HG02970 (cell line): ENCODE results near the gene PDE8A.
"Not testable (repeated sequence)": the region's sequence is repeated elsewhere in the genome, so short reads cannot be mapped to it uniquely, and the experiment has no call there.

Experiments
- ATAC-seq: cut with Tn5 transposase; IDR thresholded peaks from one replicate; pipeline ENCODE4 v1.9.1; 2021; ENCODE audit warnings: mild to moderate bottlenecking, moderate library complexity, moderate number of reproducible peaks; ENCODE audit not compliant: unreplicated experiment, low FRiP score

The PDE8A gene

GRCh38 chr15:84987351-84987750 is 5.7 kb downstream of the PDE8A start:
- not testable (repeated sequence) for ATAC-seq

- no peak for ATAC-seq
These were observed 6.4 kb downstream of the PDE8A start for GRCh38 chr15:84987949-84988624.

GRCh38 chr15:84988909-84989644 is 7.4 kb downstream of the PDE8A start:
- no peak for ATAC-seq

GRCh38 chr15:84990507-84990906 is 8.9 kb downstream of the PDE8A start:
- ATAC-seq: no peak

GRCh38 chr15:84991014-84991712 is 9.5 kb downstream of the PDE8A start:
- no peak for ATAC-seq

GRCh38 chr15:84992157-84992944 is 10.7 kb downstream of the PDE8A start:
- no peak for ATAC-seq

GRCh38 chr15:84996055-84996454 is 14.4 kb downstream of the PDE8A start:
- ATAC-seq: no peak

GRCh38 chr15:84996714-84997113 is 15.1 kb downstream of the PDE8A start:
- not testable (repeated sequence) for ATAC-seq

- ATAC-seq: not testable (repeated sequence)
These were observed 15.6 kb downstream of the PDE8A start for GRCh38 chr15:84997214-84997613.

GRCh38 chr15:85000189-85000864 is 18.7 kb downstream of the PDE8A start:
- no peak for ATAC-seq

- ATAC-seq: no peak
These were observed 19.3 kb downstream of the PDE8A start for GRCh38 chr15:85000937-85001336.

GRCh38 chr15:85002517-85002916 is 20.9 kb downstream of the PDE8A start:
- ATAC-seq: no peak

GRCh38 chr15:85003593-85004312 is 22.1 kb downstream of the PDE8A start:
- ATAC-seq: no peak

GRCh38 chr15:85004550-85004949 is 22.9 kb downstream of the PDE8A start:
- no peak for ATAC-seq

- ATAC-seq: no peak
These were observed 23.7 kb downstream of the PDE8A start for GRCh38 chr15:85005319-85005718.

GRCh38 chr15:85005746-85006145 is 24.1 kb downstream of the PDE8A start:
- no peak for ATAC-seq

- ATAC-seq: no peak
These were observed 24.5 kb downstream of the PDE8A start for GRCh38 chr15:85006201-85006600.

GRCh38 chr15:85006655-85007054 is 25.0 kb downstream of the PDE8A start:
- no peak for ATAC-seq

- ATAC-seq: no peak
These were observed 25.5 kb downstream of the PDE8A start for GRCh38 chr15:85007137-85007536.
